Ascending aorta (tissue), 2 donors: Measurements from ENCODE around the gene PTPA. TPM values are rescaled to one million over a fixed set of nuclear protein-coding genes. Genes with fewer than 3 reads are reported as not detected.

ENCODE experiments used
- DNase-seq, 2 donors: peaks; one replicate each; pipeline ENCODE4 v3.0.0-alpha.2; 2019; ENCODE audit warnings: low spot score in 2 of 2
- H3K27ac ChIP-seq, 2 donors: fragments of 200-600 bp; sonication (generic); one replicate each; pipeline ENCODE4 v1.5.1; 2016 to 2017; ENCODE audit warnings: mild to moderate bottlenecking in 1 of 2
- H3K27me3 ChIP-seq: fragments of 200-600 bp; sonication (generic); one replicate; pipeline ENCODE4 v1.5.1; 2017
- H3K36me3 ChIP-seq, 2 donors: fragments of 200-600 bp; sonication (generic); one replicate each; pipeline ENCODE4 v1.5.1; 2016
- H3K4me1 ChIP-seq, 2 donors: fragments of 200-600 bp; sonication (generic); one replicate each; pipeline ENCODE4 v1.5.1; 2016 to 2017; ENCODE audit warnings: mild to moderate bottlenecking in 1 of 2
- H3K4me3 ChIP-seq, 2 donors: fragments of 200-600 bp; sonication (generic); one replicate each; pipeline ENCODE4 v1.5.1; 2016 to 2017; ENCODE audit warnings: mild to moderate bottlenecking in 1 of 2
- H3K9me3 ChIP-seq, 2 donors: fragments of 200-600 bp; sonication (generic); one replicate each; pipeline ENCODE4 v1.5.1; 2016
- CTCF ChIP-seq, 3 experiments: fragments of 200-600 bp in 2 of 3; fragments of 450-650 bp in 1 of 3; sonication (generic) in 2 of 3; IDR thresholded peaks; one replicate each; pipeline ENCODE4 v1.5.1; 2016 to 2019; ENCODE audit warnings: antibody characterized with exemption in 3 of 3, mild to moderate bottlenecking in 1 of 3, moderate library complexity in 1 of 3
- intact Hi-C: fragments of 100-400 bp; cut with DNase I; formaldehyde crosslinking; loops from one replicate; pipeline ENCODE4 v1.15.1; 2023
- total RNA-seq: library from RNA; depleted of rRNA; stranded (reverse); fragments of >200 nt; gene quantifications from one replicate; pipeline ENCODE4 v1.1.0, GENCODE V29; 2016

The PTPA gene
- total RNA-seq, 1 donor from 2014 or later = 61.6 TPM

DNA sequence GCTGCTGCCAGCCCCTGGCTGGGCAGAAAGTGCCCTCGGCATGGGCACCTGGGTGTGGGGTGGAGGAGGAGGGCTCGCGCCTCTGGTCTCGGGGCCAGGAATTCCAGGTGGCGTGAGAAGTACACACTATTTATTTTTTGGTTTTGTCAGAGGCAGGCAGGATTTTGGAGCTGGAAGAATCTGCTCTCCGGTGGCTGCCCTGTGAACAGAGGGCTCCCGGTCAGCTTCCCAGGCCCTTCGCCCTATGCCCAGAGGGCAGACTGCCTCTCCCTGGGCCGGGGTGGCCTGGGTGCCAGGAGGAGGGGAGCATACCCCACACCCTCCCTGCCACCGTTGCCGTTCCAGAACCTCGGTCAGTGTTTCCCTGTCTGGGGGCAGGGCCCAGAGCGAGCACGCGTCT lies 22.0 kb upstream of the PTPA start:
- Histone ChIP-seq H3K27ac (no peak overlapping the region), H3K4me3 (no peak overlapping the region), H3K9me3 (no peaks in the 10 kb centered on the region), H3K27me3 (no peaks in the 10 kb centered on the region), H3K36me3 (peaks cover 35 to 46% of the 10 kb centered on the region in 2 donors), H3K4me1 (no peaks in the 10 kb centered on the region)
- intact Hi-C loops = no loop called here
- no peak for DNase-seq
- TF ChIP-seq CTCF (IDR thresholded peaks at IDR 0.05) = no peak

DNA sequence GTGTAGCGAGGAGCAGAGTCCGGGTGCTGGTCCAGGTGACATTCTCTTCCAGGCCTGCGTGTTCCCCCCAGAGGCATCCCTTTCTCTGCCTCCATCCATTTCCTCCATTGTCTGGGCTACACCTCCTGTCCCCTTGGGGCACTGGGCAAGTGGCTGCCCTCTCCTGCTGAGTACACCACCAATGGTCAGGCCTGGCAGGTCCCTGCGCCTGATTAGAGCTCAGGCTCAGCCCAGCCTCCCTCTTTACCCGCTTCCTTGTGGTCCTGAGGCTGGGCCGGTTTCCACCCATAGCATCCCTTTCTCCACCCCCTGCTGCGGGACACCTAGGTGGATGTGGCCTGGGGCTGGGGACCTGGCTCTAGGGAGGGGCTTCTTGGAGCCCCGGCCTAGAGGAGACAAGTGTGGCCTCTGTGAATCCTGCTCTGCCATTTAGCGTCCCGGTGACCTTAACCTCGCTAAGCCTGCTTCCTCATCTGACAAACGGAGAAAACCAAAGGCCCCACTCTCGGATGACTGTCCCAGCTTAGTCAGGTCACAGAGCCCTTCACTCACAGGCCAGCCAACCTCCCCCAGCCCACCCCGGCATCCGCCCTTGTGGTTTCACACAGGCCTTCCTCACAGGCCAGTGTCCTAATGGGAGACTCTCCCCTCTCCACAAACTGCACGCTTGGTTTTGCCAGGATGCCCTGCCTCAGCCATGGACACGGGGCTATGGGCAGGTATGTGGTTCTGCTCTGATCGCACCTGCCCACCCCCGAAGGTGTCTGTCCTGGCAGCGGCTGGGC lies 17.4 kb upstream of the PTPA start:
- Histone ChIP-seq H3K9me3 (no peaks in the 10 kb centered on the region), H3K27ac (no peak overlapping the region), H3K36me3 (peaks cover 46 to 53% of the 10 kb centered on the region in 2 donors), H3K4me1 (no peaks in the 10 kb centered on the region), H3K4me3 (no peak overlapping the region), H3K27me3 (no peaks in the 10 kb centered on the region)
- DNase-seq = no peak
- intact Hi-C loops = no loop called here
- TF ChIP-seq CTCF (IDR thresholded peaks at IDR 0.05) = no peak

- no peaks in the 10 kb centered on the region for H3K9me3 ChIP-seq
- no peak for TF ChIP-seq CTCF (IDR thresholded peaks at IDR 0.05)
- peaks cover 38 to 45% of the 10 kb centered on the region in 2 donors for H3K36me3 ChIP-seq
- H3K4me1 ChIP-seq = no peaks in the 10 kb centered on the region
- no peak for DNase-seq
- H3K27me3 ChIP-seq = no peaks in the 10 kb centered on the region
- H3K27ac ChIP-seq = no peak overlapping the region
- intact Hi-C loops = no loop called here
- no peak overlapping the region for H3K4me3 ChIP-seq
These were observed 16.6 kb upstream of the PTPA start for GRCh38 chr9:129094387-129095169.

- no peak for DNase-seq
- H3K9me3 ChIP-seq = no peaks in the 10 kb centered on the region
- no peak overlapping the region for H3K27ac ChIP-seq
- no peak overlapping the region for H3K4me3 ChIP-seq
- peaks cover 37 to 50% of the 10 kb centered on the region in 2 donors for H3K36me3 ChIP-seq
- intact Hi-C loops = no loop called here
- no peaks in the 10 kb centered on the region for H3K27me3 ChIP-seq
- no peak for TF ChIP-seq CTCF (IDR thresholded peaks at IDR 0.05)
- no peaks in the 10 kb centered on the region for H3K4me1 ChIP-seq
These were observed 16.0 kb upstream of the PTPA start for GRCh38 chr9:129095170-129095667.

DNA sequence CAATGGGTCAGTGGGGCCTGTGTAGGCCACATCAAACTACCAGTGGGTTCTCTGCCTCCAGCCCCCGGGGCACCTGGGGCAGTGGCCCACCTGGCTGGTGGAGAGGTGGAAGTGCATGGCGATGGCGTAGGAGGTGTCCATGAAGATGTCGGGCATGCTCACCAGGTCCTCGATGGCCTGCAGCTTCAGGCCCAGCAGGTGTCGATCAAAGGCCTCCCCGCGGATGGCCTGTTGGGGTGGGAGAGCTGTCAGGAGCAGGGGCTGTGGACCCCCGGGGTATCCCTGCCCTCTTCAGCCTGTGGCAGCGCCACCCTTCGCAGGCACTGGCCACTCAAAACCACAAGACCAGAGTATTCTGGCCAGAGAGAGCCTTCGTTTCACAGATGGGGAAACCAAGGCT lies 15.3 kb upstream of the PTPA start:
- DNase-seq = no peak
- H3K36me3 ChIP-seq = peaks cover 39 to 52% of the 10 kb centered on the region in 2 donors

More for the DNA sequence above, 15.3 kb upstream of the PTPA start:
- Histone ChIP-seq H3K9me3 (no peaks in the 10 kb centered on the region), H3K4me1 (no peaks in the 10 kb centered on the region), H3K4me3 (no peak overlapping the region), H3K27me3 (no peaks in the 10 kb centered on the region), H3K27ac (no peak overlapping the region)
- no peak for TF ChIP-seq CTCF (IDR thresholded peaks at IDR 0.05)
- intact Hi-C loops = no loop called here
